ENCODE measurements around the gene SLC7A1. TPM values are rescaled to one million over a fixed set of nuclear protein-coding genes. Genes with fewer than 3 reads are reported as not detected.

SLC7A1 gene
- polyA plus RNA-seq, 2 of the 4 experiments (the other 2 are of a cell fraction) = 19.9 to 24.8 TPM

- 93% methylated on average over 5 of the region's 5 CpGs for WGBS (ENCODE audit: missing lambda C conversion rate)
- Histone ChIP-seq H3K4me3 (no peak overlapping the region), H3K9me3 (no peaks in the 10 kb centered on the region), H3K4me2 (no peak overlapping the region), H3K27ac (no peak overlapping the region), H3K4me1 (no peaks in the 10 kb centered on the region)
- CTCF ChIA-PET = interaction anchor here (1.0 to 1.2 kb wide), 2 partner anchors 32 to 33 kb away, joined by 3 read pairs; no protein-coding TSS in a partner anchor
- FAIRE-seq (no peak), DNase-seq (ENCODE audit: low read depth in 1 of 2, low spot score in 1 of 2) (no peak), ATAC-seq (no peak)
- no peak for TF ChIP-seq FOSL2 (IDR thresholded peaks at IDR 0.05)
- TF ChIP-seq FOSL2 (CRISPR knock-in tag; IDR thresholded peaks at IDR 0.05) = no peak
- TF ChIP-seq E2F6 (IDR thresholded peaks at IDR 0.05; ENCODE audit: borderline replicate concordance, low read depth) = no peak
- TF ChIP-seq MAZ (IDR thresholded peaks at IDR 0.05; ENCODE audit: borderline replicate concordance, low read depth, low read length) = no peak
- no peak for TF ChIP-seq TFCP2L1 (CRISPR knock-in tag; IDR thresholded peaks at IDR 0.05)
- no peak for TF ChIP-seq CHD4 (IDR thresholded peaks at IDR 0.05; ENCODE audit: borderline replicate concordance)
- TF ChIP-seq CEBPB (IDR thresholded peaks at IDR 0.05) = no peak
- TF ChIP-seq GATA3 (IDR thresholded peaks at IDR 0.05; ENCODE audit: borderline replicate concordance) = no peak
- TF ChIP-seq ZNF302 (CRISPR knock-in tag; IDR thresholded peaks at IDR 0.05) = no peak
- TF ChIP-seq CTCF (IDR thresholded peaks at IDR 0.05) = no peak
- TF ChIP-seq BCL3 (IDR thresholded peaks at IDR 0.05) = no peak
- no peak for TF ChIP-seq RCOR1 (IDR thresholded peaks at IDR 0.05; ENCODE audit: low read depth, low read length)
- TF ChIP-seq JUNB (IDR thresholded peaks at IDR 0.05) = no peak
- TF ChIP-seq JUN (IDR thresholded peaks at IDR 0.05) = no peak
- no peak for TF ChIP-seq HOXB13 (CRISPR knock-in tag; IDR thresholded peaks at IDR 0.05; ENCODE audit: low read depth)
- no peak for TF ChIP-seq ZFP36 (IDR thresholded peaks at IDR 0.05; ENCODE audit: borderline replicate concordance, partially characterized antibody)
- TF ChIP-seq FOSB (CRISPR knock-in tag; IDR thresholded peaks at IDR 0.05) = no peak
- TF ChIP-seq RNF2 (IDR thresholded peaks at IDR 0.05; ENCODE audit: borderline replicate concordance, low read depth) = no peak
- TF ChIP-seq HEYL (CRISPR knock-in tag; IDR thresholded peaks at IDR 0.05) = no peak
- POLR2A ChIA-PET = no interaction called here
These were observed 55.2 kb downstream of the SLC7A1 start for GRCh38 chr13:29540334-29540733.

- no peak for TF ChIP-seq BCL3 (IDR thresholded peaks at IDR 0.05)
- Histone ChIP-seq H3K4me2 (no peak overlapping the region), H3K27ac (no peak overlapping the region), H3K9me3 (no peaks in the 10 kb centered on the region), H3K4me1 (no peaks in the 10 kb centered on the region), H3K4me3 (no peak overlapping the region)
- ATAC-seq (no peak), DNase-seq (ENCODE audit: low read depth in 1 of 2, low spot score in 1 of 2) (no peak), FAIRE-seq (no peak)
- ChIA-PET CTCF (interaction anchor here (1.0 to 1.2 kb wide), 2 partner anchors 31 to 32 kb away, joined by 3 read pairs; no protein-coding TSS in a partner anchor), POLR2A (no interaction called here)
- WGBS (ENCODE audit: missing lambda C conversion rate) = 94% methylated on average over 2 of the region's 2 CpGs
These were observed 55.6 kb downstream of the SLC7A1 start for GRCh38 chr13:29539856-29540255.

GRCh38 chr13:29538652-29539040, 56.8 kb downstream of the SLC7A1 start:
- Histone ChIP-seq H3K27ac (no peak overlapping the region), H3K4me1 (no peaks in the 10 kb centered on the region), H3K9me3 (no peaks in the 10 kb centered on the region), H3K4me3 (no peak overlapping the region), H3K4me2 (no peak overlapping the region)
- DNase-seq (ENCODE audit: low read depth in 1 of 2, low spot score in 1 of 2) = no peak
- POLR2A ChIA-PET = no interaction called here
- ATAC-seq = no peak
- CTCF ChIA-PET = interaction anchor here (1.6 kb wide), 1 partner anchor 31 kb away, joined by 6 read pairs; no protein-coding TSS in a partner anchor
- 86% methylated on average over 6 of the region's 6 CpGs for WGBS (ENCODE audit: missing lambda C conversion rate)
- no peak for FAIRE-seq
- no peak for TF ChIP-seq HOXB5 (CRISPR knock-in tag; IDR thresholded peaks at IDR 0.05)
- TF ChIP-seq PHF8 (IDR thresholded peaks at IDR 0.05; ENCODE audit: borderline replicate concordance, low read depth) = no peak
- TF ChIP-seq GATA3 (IDR thresholded peaks at IDR 0.05; ENCODE audit: borderline replicate concordance) = no peak
- no peak for TF ChIP-seq HMGXB4 (CRISPR knock-in tag; IDR thresholded peaks at IDR 0.05; ENCODE audit: borderline replicate concordance)
- TF ChIP-seq BHLHE40 (IDR thresholded peaks at IDR 0.05; ENCODE audit: low read depth, low read length) = no peak
- TF ChIP-seq EP300 (IDR thresholded peaks at IDR 0.05) = no peak
- TF ChIP-seq CEBPB (IDR thresholded peaks at IDR 0.05) = no peak
- TF ChIP-seq RAD21 (conservative IDR thresholded peaks at IDR 0.05 in 1 of 2, IDR thresholded peaks at IDR 0.05 in 1 of 2) = no peak
- no peak for TF ChIP-seq NR3C1 (IDR thresholded peaks at IDR 0.05)
- TF ChIP-seq FOXS1 (CRISPR knock-in tag; IDR thresholded peaks at IDR 0.05) = no peak
- TF ChIP-seq ATOH8 (CRISPR knock-in tag; IDR thresholded peaks at IDR 0.05; ENCODE audit: low read depth) = no peak

Data from A549 (cell line).